Brain microvascular endothelial cell (primary cell): ENCODE data around the gene SMIM13.

Experiments
- DNase-seq: peaks from one replicate; pipeline ENCODE4 v3.0.0-alpha.2; 2020
- H3K27ac ChIP-seq: fragments of 250-450 bp; sonication (Bioruptor Pico); 2 replicates; pipeline ENCODE4 v1.5.1; 2020; ENCODE audit warnings: mild to moderate bottlenecking, moderate library complexity
- H3K27me3 ChIP-seq: fragments of 250-450 bp; sonication (Bioruptor Pico); replicated peaks from 2 replicates; pipeline ENCODE4 v1.5.1; 2020; ENCODE audit warnings: mild to moderate bottlenecking
- H3K36me3 ChIP-seq: fragments of 250-450 bp; sonication (Bioruptor Pico); replicated peaks from 2 replicates; pipeline ENCODE4 v1.5.1; 2020; ENCODE audit warnings: mild to moderate bottlenecking
- H3K4me3 ChIP-seq: 2 replicates; pipeline ENCODE4 v1.5.1; 2011; ENCODE audit warnings: low read depth, mild to moderate bottlenecking, control low read depth, low read length, moderate library complexity
- in situ Hi-C: cut with HindIII; loops from 2 replicates; pipeline ENCODE4 v1.10.0; 2017; ENCODE audit warnings: low sequenced_read_pairs, low pct_ligation_motif_present
- TF ChIP-seq, protein P1 (sequence below): IDR thresholded peaks from 2 replicates; pipeline ENCODE4 v1.5.1; 2011; ENCODE audit warnings: low read depth, mild to moderate bottlenecking, moderate library complexity, low read length, control low read depth, inconsistent platforms; ENCODE audit errors: missing control alignments

SMIM13 gene

DNA sequence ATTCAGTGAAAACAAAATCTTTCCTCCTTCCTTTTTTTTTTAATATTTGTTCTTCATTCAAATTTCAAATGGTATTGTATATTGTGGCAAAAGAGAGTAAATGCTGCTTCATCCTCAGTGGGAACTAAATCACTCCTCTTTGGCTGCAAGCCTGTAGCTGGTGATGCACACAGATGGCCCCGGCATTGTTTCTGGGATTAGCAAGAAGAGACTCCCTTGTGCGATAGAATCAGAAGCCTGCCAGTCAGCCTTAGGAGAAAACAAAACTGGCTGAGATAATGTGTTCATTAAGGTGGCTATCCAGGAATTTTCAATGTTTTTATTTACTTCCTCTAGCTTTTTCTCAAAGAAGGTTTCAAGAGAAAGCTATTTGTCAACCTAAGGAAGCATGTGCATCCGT lies 28.8 kb upstream of the SMIM13 start:
- in situ Hi-C loops = no loop called here
- Histone ChIP-seq H3K36me3 (no peaks in the 10 kb centered on the region), H3K4me3 (no peak overlapping the region), H3K27ac (no peak overlapping the region), H3K27me3 (no peaks in the 10 kb centered on the region)
- no peak for DNase-seq
- TF ChIP-seq, protein P1, sequence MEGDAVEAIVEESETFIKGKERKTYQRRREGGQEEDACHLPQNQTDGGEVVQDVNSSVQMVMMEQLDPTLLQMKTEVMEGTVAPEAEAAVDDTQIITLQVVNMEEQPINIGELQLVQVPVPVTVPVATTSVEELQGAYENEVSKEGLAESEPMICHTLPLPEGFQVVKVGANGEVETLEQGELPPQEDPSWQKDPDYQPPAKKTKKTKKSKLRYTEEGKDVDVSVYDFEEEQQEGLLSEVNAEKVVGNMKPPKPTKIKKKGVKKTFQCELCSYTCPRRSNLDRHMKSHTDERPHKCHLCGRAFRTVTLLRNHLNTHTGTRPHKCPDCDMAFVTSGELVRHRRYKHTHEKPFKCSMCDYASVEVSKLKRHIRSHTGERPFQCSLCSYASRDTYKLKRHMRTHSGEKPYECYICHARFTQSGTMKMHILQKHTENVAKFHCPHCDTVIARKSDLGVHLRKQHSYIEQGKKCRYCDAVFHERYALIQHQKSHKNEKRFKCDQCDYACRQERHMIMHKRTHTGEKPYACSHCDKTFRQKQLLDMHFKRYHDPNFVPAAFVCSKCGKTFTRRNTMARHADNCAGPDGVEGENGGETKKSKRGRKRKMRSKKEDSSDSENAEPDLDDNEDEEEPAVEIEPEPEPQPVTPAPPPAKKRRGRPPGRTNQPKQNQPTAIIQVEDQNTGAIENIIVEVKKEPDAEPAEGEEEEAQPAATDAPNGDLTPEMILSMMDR = no peak

DNA sequence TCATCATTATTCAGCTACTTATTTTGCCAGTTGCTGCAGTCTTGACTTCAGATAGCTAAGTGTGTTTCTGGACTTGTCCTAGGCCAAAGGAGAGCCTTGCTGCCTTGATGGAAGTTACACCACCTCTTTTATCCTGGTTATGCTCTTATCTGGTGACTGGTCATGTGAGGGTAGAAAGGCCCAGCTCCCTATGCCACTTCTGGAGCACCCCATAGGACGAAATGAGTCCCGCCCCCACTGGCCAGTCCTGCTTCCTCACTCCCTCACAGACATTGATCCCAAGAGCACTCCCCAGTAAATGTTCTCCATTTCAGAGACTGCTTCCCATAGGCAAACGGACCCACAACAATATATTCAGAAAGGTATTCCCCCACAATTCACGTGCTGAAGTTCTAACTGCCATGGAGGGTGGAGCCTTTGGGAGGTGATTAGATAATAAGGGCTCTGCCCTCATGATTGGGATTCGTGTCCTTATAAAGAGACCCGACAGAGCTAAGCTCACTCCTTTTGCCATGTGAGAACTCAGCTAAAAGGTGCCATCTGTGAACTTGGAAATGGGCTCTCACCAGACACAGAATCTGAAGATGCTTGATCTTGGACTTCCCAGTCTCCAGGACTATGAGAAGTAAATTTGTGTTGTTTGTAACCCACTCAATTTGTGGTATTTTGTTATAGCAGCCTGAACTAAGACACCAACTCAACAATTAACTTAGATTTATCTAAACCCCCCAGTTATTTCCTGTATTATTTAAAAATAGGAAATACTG lies 28.0 kb upstream of the SMIM13 start:
- H3K27ac ChIP-seq = no peak overlapping the region
- in situ Hi-C loops = no loop called here
- H3K4me3 ChIP-seq = no peak overlapping the region
- H3K36me3 ChIP-seq = no peaks in the 10 kb centered on the region
- no peak for DNase-seq
- TF ChIP-seq, protein P1 = no peak
- H3K27me3 ChIP-seq = no peaks in the 10 kb centered on the region

DNA sequence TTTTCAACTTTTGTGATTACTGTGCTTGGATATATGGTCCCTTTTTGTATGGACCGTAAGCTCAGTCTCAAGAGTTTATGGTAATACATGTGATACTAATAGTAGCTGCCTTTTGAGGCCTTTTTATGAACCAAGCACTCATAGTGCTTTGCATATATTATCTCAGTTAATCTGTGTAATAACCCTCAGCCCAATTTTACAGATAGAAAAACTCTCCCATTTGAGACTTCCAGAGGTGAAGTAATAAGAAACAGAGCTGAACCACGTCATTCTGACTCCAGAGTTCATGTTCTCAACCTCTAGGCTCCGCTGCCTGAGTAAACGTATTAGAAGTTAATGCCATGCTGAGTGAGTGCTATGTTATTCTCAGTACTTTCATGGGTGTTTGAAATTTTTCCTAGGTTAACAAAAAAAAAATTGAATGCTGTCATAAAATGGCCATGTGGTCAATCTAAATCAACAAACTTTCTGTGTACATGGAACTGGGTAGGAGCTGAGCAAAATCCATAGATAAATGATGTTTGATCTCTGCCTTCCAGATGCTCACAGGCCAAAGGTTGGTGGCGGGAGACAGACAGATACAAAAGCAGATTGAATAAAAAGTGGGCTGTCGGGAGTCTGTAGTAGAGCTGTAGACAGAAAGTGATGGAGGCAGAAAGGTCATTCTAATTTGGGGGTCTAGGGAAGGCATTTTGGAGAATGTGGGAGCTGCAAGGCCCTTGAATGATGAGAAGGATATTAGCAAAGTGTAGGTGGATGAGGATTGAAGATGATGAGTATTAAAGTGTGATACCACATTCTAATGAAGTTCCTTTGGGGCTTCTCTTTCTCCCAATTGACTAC lies 26.9 kb upstream of the SMIM13 start:
- DNase-seq = no peak
- TF ChIP-seq, protein P1 = no peak
- in situ Hi-C loops = no loop called here
- no peaks in the 10 kb centered on the region for H3K27me3 ChIP-seq
- H3K27ac ChIP-seq = no peak overlapping the region
- no peak overlapping the region for H3K4me3 ChIP-seq
- no peaks in the 10 kb centered on the region for H3K36me3 ChIP-seq

DNA sequence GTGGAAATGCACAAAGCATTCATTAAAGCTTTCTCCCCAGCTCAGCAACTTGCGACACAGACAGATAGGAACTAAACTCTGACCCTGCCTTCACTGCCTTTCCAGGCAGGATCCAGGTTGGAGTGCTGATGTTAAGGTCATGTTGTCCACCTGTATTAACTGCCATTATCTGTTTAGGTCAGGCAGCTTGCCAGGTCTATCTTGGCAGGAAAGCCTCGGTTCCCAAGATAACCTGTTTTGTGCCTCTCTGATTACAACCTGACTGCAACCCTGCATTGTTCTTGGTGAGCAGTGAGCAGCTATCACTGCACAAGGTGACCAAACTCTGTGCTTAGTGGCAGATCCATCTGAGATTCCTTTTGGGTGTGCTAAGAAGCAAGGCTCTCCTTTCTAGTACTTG lies 26.3 kb upstream of the SMIM13 start:
- no peak overlapping the region for H3K27ac ChIP-seq
- H3K4me3 ChIP-seq = no peak overlapping the region
- DNase-seq = no peak
- H3K27me3 ChIP-seq = no peaks in the 10 kb centered on the region
- TF ChIP-seq, protein P1 = no peak
- H3K36me3 ChIP-seq = no peaks in the 10 kb centered on the region
- in situ Hi-C loops = no loop called here

DNA sequence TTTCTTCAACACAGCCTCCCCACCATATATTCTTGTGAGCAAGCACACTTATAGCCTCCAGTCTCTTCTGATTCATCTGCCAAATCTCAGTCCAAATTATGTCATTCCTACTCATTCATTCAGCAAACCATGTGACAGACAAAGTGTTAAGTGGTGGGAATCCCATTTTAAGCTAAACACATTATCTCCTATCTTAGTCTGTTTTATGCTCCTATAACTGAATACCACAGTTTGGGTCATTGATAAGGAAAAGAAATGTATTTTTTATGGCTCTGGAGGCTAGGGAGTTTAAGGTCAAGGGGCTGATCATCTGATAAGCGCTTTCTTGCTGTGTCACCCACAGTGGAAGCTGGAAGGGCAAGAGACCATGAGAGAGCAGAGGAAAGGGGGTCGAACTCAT lies 23.9 kb upstream of the SMIM13 start:
- Histone ChIP-seq H3K36me3 (no peaks in the 10 kb centered on the region), H3K4me3 (no peak overlapping the region), H3K27me3 (no peaks in the 10 kb centered on the region), H3K27ac (no peak overlapping the region)
- TF ChIP-seq, protein P1 = no peak
- in situ Hi-C loops = no loop called here
- no peak for DNase-seq
